ENCODE measurements around the gene UGT1A8.

The UGT1A8 gene

DNA sequence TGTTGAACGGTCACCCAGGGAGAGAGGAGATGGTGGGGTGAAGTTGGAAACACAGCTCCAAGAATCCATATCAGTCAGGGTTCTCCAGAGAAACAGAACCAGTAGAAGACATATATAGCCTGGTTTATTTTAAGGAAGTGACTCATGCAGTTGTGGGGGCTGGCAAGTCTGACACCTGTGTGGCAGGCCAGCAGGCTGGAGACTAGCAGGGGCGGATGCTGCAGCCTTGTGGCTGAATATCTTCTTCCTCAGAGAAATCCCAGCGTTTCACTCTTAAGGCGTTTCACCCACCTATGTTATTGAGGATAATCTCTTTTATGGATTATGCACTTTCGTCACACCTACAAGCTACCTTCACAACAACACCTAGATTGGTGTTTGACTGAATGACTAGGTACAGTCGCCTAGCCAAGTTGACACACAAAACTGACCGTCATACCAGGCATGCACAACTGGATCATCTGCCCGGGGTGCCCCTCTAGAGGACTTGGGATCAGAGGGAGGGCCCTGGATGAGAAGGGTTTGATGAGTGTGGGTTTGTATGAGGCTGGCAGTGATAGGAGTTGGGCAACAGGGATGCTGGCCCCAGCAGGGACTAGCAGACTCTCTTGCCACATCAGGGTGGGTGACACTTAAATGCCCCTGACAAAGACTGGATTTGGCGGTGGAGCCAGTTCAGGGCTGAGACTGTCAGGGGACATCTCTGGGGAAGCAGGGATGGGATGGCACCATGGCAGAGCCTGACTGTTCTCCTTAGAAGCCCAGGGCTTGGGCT is 184.1 kb downstream of the UGT1A8 start:
- no peak for DNase-seq (ENCODE audit: low read depth)

DNA sequence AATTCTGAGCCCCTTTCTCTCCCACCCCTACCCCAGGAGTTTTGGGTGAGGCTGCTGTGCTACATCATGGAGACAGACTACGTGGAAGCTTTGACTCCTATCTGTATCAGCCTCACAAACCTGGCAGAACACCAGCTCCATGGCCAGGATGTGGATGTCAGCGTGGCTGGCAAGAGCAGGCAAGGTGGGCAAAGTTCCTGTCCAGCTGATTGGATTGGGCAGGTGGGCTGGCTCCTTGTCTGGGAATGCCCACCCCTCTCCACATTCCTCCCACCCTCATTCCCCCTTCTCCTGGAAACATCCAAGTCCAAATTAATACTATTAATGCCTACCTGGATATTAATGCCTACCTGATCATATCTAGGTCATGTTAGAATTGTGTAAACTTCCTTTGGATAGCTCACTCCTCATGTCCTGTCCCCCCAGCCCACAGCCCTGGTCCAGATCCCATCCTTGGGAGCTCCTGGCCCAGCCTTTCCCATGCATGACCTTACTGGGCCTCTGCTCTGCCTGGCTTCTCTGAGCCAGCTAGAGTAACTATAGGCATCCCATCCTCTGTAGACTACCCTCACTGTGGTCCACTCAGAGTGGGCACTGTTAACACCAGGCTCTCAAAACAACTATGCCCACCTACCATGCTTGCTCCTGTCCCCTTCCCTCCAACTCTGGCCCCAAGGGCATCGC is 184.8 kb downstream of the UGT1A8 start:
- DNase-seq (ENCODE audit: low read depth), result no peak

DNA sequence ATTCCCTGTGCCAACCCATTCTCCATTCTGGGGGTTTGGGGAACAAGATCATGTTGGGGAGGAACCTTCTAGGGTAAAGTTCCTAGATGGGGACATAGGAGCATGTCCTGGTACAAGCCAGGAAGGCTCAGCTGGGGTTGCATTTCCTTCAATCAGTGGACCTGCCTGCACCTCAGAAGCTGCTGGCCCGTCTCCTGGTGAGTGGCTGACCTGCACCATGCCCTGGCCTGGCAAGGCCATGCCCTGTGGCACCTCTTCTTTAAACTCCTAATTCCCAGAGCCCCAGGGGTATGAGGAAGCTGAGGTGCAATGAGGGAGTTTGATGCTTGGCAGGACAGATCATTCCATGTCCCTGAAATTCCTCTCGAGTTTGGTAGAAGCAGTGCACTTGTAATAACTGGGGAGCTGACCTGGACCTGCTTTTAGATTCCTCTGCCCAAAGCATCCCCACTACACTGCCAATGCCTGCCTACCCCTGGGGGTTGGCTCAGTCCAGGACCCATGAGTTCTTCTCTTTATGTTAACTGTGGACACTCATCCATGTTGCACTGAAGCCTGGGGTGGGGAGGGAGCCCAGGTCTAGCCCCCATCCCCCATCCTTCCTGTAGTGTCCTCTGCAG is 186.0 kb downstream of the UGT1A8 start:
- no peak for DNase-seq (ENCODE audit: low read depth)

DNA sequence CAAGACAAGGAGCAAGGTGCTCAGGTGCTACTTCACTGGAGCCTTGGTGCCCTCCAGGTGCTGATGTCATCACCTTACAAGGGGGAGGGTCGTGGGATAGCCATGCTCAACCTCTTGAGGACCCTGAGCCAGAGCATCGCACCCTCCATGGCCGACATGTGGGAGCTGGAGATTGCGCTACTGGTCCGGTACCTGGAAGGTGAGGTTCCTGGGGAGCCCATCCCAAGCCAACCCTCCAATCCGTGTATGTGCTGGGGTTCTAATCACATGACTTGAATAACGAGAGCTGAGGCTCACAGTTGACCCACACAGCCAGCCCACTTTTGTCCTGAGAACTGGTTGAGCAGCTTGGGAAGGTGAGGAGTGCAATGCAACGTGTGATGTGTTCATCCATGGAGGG is 186.6 kb downstream of the UGT1A8 start:
- DNase-seq (ENCODE audit: low read depth), result no peak

DNA sequence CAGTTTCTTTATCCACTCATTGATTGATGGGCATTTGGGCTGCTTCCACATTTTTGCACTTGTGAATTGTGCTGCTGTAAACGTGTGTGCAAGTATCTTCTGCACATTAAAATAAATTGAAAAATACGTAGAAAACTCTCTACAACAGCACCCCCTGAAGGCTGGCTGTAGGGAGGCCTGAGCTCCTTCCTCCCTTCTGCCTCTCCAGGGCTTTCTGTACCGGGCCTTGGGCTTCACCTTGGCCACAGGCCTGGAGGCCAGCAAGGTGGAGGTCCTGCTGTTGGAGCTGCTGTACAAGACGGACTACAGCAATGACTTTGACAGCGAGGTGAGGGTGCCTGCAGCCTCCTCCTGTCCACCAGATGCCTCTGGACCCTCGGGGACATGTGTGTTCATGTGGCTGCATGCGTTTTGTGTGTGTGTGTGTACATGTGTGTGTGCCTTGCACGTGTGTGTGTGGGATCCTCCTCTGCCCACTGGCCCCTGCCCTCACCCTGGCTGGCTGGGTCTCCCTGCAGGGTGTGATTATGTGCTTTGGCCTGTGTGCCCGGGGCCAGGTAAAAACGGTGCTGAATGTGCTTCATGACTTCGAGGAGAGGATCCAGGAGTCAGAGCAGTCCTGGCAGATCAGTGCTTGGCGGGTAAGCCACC is 189.9 kb downstream of the UGT1A8 start:
- no peak for DNase-seq (ENCODE audit: low read depth)

DNA sequence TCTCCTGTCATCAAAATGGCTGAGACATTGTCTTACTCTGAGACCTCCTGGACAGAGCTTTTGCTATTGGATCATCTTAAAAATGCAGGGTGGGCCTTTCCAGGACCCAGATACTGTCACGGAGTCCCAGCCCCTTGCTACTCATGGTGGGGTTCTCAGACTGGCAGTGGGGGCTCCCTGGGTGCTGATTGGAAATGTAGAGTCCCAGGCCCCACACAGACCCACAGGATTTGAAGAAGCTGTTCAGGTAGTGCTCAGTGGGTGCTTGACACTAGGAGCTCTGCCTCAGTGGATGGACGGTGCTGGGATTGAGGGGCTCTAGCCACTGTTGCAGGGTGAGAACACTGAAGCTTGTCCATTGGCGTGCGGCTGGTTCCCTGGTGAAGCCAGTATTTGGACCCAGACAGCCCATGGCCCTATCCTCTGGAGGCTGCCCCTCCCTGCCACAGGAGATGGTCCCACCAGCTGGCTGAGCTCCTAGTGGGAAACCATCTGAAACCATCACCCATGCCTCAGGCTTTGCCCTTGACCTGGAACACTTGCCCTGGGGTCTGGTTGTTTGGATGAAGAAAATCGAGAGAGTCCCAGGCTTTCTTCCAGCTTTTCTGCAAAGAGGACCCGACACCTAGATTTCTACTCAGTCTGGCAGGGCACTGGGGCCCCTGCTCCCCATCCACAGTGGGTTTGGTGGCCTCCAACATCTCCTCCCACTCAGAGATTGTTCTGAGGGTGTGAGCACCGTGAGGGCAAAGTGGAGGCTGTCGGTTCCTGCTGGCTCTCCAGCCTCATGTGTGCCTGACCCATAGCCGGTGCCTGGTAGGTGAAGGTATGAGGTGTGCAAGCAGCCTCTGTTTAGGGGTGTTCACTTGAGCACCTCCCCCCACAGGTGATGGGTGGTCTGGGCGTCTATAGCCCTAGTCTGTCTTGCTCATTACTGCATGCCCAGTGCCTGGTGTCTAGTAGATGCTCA is 190.8 kb downstream of the UGT1A8 start:
- no peak for DNase-seq (ENCODE audit: low read depth)

DNA sequence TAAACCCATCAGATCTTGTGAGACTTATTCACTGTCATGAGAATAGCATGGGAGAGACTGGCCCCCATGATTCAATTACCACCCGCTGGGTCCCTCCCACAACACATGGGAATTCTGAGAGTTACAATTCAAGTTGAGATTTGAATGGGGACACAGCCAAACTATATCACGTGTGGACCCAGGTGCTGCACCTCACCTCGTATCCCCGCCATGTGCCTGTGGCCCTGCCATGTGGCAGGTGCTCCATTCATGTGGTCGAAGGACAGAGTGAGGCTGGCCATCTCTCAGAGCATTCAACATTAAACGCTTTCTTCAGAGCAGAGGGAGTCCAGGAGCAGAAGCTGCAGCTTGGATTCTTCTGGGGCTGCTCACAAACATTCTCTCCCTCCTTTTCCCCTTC is 193.0 kb downstream of the UGT1A8 start:
- no peak for DNase-seq (ENCODE audit: low read depth)

DNA sequence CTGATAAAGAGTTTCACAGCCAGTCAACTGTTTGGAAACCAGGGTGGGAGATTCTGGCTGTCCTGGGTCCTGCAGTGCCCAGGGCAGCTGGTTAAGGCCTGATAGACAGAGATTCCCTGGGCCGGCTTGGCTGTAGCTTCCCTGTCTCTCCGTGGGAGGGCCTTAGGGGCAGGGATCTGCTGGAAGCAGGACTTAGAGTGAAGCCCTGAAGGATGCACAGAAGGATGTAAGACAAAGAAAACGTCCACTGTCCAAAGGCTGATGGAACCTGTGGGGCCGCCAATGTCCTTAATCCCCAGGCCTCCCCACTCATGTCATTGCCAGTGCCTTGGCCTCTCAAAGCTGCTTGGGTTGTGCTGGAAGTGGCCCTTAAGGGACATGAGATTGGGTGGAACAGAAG is 193.7 kb downstream of the UGT1A8 start:
- no peak for DNase-seq (ENCODE audit: low read depth)

DNA sequence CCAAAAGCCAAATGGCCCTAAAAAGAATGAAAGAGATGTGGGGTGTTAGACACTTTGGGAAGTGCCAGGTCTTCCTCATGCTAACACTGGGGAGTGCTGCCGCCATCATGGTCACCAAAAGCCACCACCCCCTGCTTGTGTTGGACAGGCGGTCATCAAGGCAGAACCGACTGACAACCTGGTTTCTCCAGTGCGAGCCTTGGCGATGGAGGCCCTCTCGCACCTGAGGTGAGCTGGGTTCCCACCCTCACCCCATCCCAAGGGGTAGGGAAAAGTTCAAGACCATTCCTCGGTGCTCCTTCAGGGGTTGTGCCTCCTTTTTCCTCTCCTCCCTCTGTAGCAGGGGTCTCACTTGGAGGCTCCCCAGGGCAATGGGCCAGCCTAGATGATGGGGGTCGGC is 194.3 kb downstream of the UGT1A8 start:
- DNase-seq (ENCODE audit: low read depth), result no peak

DNA sequence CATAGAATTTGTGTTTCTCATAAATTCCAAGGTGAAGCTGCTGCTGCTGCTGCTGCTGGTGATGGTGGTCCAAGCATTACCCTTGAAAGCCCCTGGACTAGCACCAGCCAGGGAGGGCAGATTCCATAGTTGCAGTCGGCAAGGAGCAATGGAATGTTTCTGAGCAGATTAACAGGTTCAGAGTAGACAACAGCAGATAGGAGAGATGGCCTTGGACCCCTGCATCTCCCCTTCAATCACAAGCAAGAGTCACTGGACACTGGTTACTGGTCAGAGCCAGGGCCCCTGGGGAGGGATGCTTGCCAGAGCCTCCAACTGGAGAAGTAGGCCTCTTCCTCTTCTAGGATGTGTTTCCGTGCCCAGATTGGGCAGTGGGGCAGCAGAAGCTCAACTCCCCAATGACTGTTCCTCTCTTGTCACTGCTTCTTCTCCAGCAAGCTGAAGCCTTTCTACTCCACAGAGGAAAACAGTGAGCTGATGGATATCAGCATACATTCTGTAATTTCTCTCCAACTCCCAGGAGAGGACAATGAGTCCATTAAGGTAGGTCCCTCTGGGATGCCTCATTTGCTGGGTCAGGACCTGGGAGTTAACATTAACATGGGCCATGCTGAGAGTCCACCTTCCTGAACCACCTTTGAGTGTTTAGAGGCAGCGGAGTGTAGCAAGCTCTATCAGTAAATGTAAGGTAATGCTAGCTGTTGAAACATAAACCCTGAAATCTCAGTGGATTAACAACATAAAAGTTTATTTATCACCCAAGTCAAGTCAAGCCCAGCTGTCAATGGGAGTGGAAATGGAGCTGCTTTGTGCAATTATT is 196.0 kb downstream of the UGT1A8 start:
- DNase-seq (ENCODE audit: low read depth), result no peak

DNA sequence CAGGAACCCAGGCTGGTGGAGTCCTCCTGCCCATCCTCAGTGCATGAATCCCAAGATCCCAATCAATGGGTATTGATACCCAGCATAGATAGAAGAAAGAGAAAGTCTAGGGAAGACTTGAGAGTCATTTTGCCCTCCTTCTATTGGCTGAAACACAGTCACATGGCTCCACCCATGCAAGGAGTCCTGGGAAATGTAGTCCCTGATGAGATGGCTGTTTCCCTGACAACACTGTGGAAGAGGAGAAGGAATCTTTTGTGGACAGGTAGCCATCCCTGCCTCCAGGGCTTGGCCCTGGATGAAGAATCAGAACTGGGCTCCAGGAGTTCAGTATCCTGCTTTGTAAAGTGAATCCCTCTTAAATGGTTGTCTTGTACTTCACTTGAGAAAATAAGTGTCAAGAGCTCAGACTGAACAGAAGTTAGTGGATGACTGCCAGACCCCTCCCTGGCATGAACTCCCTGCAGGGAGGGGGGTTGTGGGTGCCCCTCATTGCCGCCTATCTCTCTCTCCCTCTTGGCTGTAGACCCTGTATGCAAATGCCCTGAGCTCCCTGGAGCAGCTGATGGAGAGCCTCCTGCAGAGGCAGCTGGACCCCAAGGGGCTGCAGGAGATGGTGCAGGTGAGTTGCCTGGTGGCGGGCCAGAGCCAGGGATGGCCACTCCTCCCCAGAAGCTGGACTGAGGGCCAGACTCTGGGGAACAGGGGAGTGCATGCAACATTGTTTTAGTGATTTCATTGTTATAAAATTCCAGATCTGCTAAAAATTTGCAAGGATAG is 196.8 kb downstream of the UGT1A8 start:
- DNase-seq (ENCODE audit: low read depth), result no peak

DNA sequence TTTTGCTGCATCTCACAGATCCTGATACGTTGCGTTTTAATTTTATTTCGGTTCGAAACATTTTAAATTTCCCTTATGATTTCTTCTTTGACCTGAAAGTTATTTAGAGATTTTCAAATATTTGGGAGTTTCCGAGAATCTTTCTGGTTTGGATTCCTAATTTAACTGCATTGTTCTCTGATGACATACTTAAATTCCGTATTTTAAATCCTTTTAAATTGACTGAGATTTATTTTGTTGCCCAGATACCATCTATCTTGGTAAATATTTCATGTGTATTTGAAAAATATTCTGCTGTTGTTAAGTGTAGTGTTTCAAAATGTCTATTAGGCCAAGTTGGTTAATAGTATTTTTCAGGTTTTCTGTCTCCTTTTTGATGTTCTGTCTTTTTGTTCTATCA is 198.4 kb downstream of the UGT1A8 start:
- DNase-seq (ENCODE audit: low read depth), result no peak

DNA sequence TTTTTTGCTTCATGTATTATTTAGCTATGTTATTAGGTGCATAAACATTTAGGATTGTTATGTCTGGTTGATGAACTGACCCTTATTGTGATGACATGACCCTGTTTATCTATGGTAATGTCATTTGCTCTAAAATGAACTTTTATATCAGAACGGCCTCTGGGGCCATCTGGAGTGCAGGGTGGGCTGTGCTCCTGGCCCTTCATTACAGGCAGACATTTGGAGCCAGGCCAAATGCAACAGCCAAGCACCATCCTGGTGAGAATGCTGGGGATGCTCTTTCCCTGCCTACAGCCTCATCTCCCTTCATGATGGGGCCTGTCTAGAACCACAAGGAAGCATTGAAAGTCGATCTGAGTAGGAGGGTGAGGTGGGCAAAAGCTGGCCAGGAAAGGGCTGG is 198.9 kb downstream of the UGT1A8 start:
- no peak for DNase-seq (ENCODE audit: low read depth)

DNA sequence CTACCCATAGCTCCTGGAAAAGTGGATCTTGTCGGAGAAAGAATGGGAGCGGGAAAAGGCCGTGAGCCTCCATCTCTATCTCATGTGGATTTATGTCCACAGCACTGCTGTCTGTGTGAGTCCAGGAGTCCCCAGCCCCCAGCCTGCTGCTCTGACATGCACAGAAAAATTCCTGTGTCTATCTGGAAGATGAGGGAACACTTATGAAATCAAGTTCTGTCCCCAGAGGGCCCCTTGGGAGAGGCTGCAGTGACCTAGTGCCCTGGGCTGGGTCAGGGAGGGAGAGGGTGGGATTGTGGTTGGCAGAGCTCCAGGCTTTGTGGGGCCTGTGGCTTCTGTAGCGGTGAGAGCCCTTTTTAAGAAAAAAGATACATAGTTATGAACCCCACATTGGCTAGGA is 199.3 kb downstream of the UGT1A8 start:
- DNase-seq (ENCODE audit: low read depth), result no peak

DNA sequence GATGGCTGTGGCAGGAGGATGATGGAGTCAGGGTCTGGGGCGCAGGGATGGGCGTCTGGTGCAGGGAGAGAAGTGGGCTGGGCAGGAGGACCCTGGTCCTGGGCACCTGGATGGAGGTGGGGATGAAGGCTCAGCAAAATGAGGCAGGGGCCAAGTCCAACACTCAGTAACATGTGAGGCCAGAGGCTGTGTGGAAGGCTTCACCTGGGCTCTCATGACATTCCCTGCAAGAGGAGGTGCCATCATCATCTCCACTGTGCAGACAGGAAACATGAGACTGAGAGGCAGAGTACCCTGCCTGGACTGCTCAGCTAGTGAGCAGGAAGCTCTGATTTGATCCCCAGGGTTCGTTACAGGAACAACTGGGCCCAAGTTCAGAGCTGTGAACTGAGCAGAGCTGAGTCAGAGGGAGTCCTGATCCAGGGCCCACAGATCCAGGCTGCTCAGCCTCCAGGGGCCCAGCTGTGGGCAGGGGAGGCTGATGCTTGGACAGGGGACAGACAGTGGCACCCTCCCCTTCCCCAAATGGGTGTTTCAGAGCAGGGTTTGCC is 200.0 kb downstream of the UGT1A8 start:
- no peak for DNase-seq (ENCODE audit: low read depth)

DNA sequence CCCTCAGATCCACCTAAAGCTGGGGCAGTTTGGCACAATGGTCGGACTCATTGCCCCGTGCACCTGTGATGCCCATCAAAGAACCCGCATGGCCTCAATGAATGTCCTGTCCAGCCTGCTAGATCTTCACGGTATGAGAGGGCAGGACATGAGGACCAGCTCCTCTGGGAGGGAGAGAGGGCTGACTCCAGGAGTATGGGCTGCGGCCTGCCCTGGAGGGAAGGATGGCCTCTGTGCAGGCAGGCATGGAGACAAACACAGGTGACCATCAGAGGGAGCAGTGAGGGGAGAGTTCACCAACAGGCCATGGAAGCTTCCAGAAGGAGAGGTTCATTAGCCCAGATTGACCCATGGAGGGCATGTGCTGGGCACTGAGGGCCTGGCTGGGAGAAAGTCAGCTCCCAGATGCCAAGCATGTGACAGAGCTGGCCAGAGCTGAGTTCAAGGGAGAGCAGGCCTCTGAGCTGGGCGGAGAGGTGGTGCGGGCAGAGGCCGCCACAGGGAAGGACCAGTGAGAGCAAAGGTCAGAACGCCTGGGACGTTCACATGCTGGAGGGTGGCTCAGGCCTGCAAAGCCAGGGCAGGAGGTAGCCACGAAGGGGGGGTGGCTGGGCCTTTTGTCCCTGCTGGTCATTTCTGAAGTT is 200.7 kb downstream of the UGT1A8 start:
- no peak for DNase-seq (ENCODE audit: low read depth)

DNA sequence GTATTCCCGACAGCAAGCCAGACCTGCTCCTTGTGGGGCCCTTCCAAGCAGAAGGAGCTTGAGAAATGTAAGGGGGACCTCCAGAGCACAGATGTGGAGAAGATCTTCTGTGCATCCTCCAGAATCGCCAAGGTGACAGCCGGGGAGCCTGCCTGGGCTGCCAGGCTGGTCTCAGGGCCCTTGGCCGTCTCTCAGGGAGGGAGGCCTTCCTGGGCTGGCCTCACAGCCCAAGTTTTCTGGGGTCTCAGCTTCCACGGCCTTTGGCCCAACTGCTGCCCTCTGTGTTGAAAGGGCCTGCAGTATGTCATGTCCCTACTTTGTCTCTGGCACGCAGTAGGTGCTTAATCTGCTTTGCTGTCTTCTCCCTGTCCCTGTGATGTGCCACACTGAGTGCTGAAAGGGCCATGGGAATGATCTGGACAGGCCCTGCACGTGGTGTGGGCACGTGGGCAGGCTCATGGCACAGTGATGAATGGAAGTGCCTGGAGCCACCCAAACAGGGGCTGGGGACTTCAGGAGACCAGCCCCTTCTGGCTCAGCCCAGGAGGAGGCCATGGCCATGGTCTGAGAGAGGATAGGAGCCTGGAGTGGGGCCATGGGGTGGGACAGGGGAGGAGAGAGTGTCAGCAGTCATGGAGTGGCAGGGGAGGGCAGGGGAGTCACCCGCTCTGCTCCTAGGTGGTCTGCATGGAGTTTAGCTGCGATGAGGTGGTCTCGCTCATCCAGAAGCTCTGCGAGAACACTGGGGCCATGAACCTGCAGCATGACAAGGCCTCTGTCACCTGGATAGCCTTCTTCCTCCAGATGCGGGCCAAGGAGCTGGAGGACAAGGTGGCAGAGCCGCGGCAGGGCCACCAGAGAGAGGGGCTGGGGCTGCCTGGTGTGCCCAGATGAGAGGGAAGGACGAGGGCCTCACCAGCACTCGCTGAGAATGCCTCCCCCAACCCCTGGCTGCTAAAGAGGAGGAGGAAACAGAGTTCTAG is 201.5 kb downstream of the UGT1A8 start:
- DNase-seq (ENCODE audit: low read depth), result no peak
